Endothelial cell of umbilical vein (primary cell): ENCODE results near the gene EFCAB5.
"Not testable (repeated sequence)": the region's sequence is repeated elsewhere in the genome, so short reads cannot be mapped to it uniquely, and the experiment has no call there.

Experiments used
- CTCF ChIP-seq, 2 donors: IDR thresholded peaks; 1 replicate in 1 of 2; 2 replicates in 1 of 2; pipeline ENCODE4 v1.5.1; 2011; ENCODE audit warnings: low read length in 2 of 2, mild to moderate bottlenecking in 2 of 2, moderate library complexity in 2 of 2, control low read depth in 1 of 2, inconsistent platforms in 1 of 2, low read depth in 1 of 2; ENCODE audit not compliant: insufficient read depth in 1 of 2; ENCODE audit errors: extremely low read depth in 1 of 2
- EZH2 ChIP-seq: IDR thresholded peaks from 2 replicates; pipeline ENCODE4 v1.6.1; 2012; ENCODE audit warnings: borderline replicate concordance, low read depth, mild to moderate bottlenecking, moderate library complexity, low read length, inconsistent platforms; ENCODE audit not compliant: severe bottlenecking
- FOS ChIP-seq: IDR thresholded peaks from 2 replicates; pipeline ENCODE4 v1.6.1; 2011; ENCODE audit warnings: mild to moderate bottlenecking, low read length, moderate library complexity, borderline replicate concordance; ENCODE audit not compliant: insufficient read depth
- JUN ChIP-seq: IDR thresholded peaks from 2 replicates; pipeline ENCODE4 v1.6.1; 2011; ENCODE audit warnings: borderline replicate concordance, low read depth; ENCODE audit not compliant: insufficient read length, insufficient read depth
- MYC ChIP-seq: IDR thresholded peaks from one replicate; pipeline ENCODE4 v1.6.1; 2011; ENCODE audit warnings: mild to moderate bottlenecking, low read depth, low read length
- POLR2A ChIP-seq: IDR thresholded peaks from 2 replicates; pipeline ENCODE4 v1.6.1; 2012; ENCODE audit warnings: low read depth, mild to moderate bottlenecking, control low read depth, low read length
- POLR2AphosphoS5 ChIP-seq: IDR thresholded peaks from 2 replicates; pipeline ENCODE4 v1.6.1; 2012; ENCODE audit warnings: low read depth, mild to moderate bottlenecking, control low read depth, low read length, moderate library complexity; ENCODE audit not compliant: insufficient read depth

GRCh38 chr17:30147860-30148259 is 206.4 kb downstream of the EFCAB5 start:
- not testable (repeated sequence) for TF ChIP-seq JUN; CTCF (IDR thresholded peaks at IDR 0.05; ENCODE audit: extremely low read depth in 1 of 2, insufficient read depth in 1 of 2, low read depth in 1 of 2, low read length in 2 of 2); FOS; POLR2A; MYC; EZH2; POLR2AphosphoS5
